Gastroesophageal sphincter (tissue), 3 donors: Measurements from ENCODE around the gene REC114.

Experiments
- EP300 ChIP-seq: sonication (generic); formaldehyde crosslinking; IDR thresholded peaks from one replicate; pipeline ENCODE4 v1.6.1; 2017; ENCODE audit warnings: antibody characterized with exemption, mild to moderate bottlenecking
- POLR2AphosphoS5 ChIP-seq: sonication (generic); formaldehyde crosslinking; IDR thresholded peaks from one replicate; pipeline ENCODE4 v1.6.1; 2017; ENCODE audit warnings: antibody characterized with exemption
- TF ChIP-seq, protein P1 (sequence below), 4 experiments: fragments of 200-600 bp in 2 of 4; fragments of 450-650 bp in 2 of 4; sonication (generic) in 1 of 4; IDR thresholded peaks; one replicate each; pipeline ENCODE4 v1.5.1; 2017 to 2019; ENCODE audit warnings: antibody characterized with exemption in 4 of 4, mild to moderate bottlenecking in 2 of 4, moderate library complexity in 2 of 4

- TF ChIP-seq, protein P1, sequence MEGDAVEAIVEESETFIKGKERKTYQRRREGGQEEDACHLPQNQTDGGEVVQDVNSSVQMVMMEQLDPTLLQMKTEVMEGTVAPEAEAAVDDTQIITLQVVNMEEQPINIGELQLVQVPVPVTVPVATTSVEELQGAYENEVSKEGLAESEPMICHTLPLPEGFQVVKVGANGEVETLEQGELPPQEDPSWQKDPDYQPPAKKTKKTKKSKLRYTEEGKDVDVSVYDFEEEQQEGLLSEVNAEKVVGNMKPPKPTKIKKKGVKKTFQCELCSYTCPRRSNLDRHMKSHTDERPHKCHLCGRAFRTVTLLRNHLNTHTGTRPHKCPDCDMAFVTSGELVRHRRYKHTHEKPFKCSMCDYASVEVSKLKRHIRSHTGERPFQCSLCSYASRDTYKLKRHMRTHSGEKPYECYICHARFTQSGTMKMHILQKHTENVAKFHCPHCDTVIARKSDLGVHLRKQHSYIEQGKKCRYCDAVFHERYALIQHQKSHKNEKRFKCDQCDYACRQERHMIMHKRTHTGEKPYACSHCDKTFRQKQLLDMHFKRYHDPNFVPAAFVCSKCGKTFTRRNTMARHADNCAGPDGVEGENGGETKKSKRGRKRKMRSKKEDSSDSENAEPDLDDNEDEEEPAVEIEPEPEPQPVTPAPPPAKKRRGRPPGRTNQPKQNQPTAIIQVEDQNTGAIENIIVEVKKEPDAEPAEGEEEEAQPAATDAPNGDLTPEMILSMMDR (IDR thresholded peaks at IDR 0.05): no peak
- TF ChIP-seq EP300 (no peak), POLR2AphosphoS5 (no peak)
These were observed 51.0 kb downstream of the REC114 start for GRCh38 chr15:73493922-73494321.
